GM06990 (cell line): ENCODE results near the gene CBR4.

Experiments used
- DNase-seq: peaks from one replicate; pipeline ENCODE4 v3.0.0-alpha.2; 2011; ENCODE audit not compliant: insufficient read length; ENCODE audit errors: extremely low read depth
- H3K27me3 ChIP-seq: replicated peaks from 2 replicates; pipeline ENCODE4 v1.6.0; 2011; ENCODE audit warnings: low read length; ENCODE audit not compliant: control insufficient read depth, insufficient read depth
- H3K36me3 ChIP-seq: 2 replicates; pipeline ENCODE4 v1.5.1; 2011; ENCODE audit warnings: low read length; ENCODE audit not compliant: control insufficient read depth, insufficient read depth
- H3K4me3 ChIP-seq: replicated peaks from 2 replicates; pipeline ENCODE4 v1.5.1; 2011; ENCODE audit warnings: low read depth, mild to moderate bottlenecking, control low read depth, low read length
- CTCF ChIP-seq: IDR thresholded peaks from 2 replicates; pipeline ENCODE4 v1.5.1; 2011; ENCODE audit warnings: low read length, control low read depth, mild to moderate bottlenecking, inconsistent platforms; ENCODE audit not compliant: insufficient read depth, poor library complexity, severe bottlenecking

The CBR4 gene

GRCh38 chr4:169030562-169030982 lies 20.5 kb upstream of the CBR4 start:
- TF ChIP-seq CTCF, result no peak
- Histone ChIP-seq H3K4me3 (no peak overlapping the region), H3K36me3 (no peaks in the 10 kb centered on the region), H3K27me3 (no peaks in the 10 kb centered on the region)
- no peak for DNase-seq

GRCh38 chr4:169029947-169030346 lies 19.9 kb upstream of the CBR4 start:
- no peak for TF ChIP-seq CTCF
- Histone ChIP-seq H3K27me3 (no peaks in the 10 kb centered on the region), H3K36me3 (no peaks in the 10 kb centered on the region), H3K4me3 (no peak overlapping the region)
- no peak for DNase-seq

- DNase-seq, result no peak
- no peak overlapping the region for H3K4me3 ChIP-seq
- no peak for TF ChIP-seq CTCF
- no peaks in the 10 kb centered on the region for H3K36me3 ChIP-seq
- H3K27me3 ChIP-seq, result no peaks in the 10 kb centered on the region
Measured at GRCh38 chr4:169027663-169028062, 17.6 kb upstream of the CBR4 start.

- no peak for DNase-seq
- TF ChIP-seq CTCF, result no peak
- H3K36me3 ChIP-seq, result no peaks in the 10 kb centered on the region
- no peaks in the 10 kb centered on the region for H3K27me3 ChIP-seq
- H3K4me3 ChIP-seq, result no peak overlapping the region
Measured at GRCh38 chr4:169025184-169025583, 15.1 kb upstream of the CBR4 start.

- H3K4me3 ChIP-seq, result no peak overlapping the region
- no peaks in the 10 kb centered on the region for H3K27me3 ChIP-seq
- TF ChIP-seq CTCF, result peak; percentile 72
- H3K36me3 ChIP-seq, result no peaks in the 10 kb centered on the region
- no peak for DNase-seq
Measured at GRCh38 chr4:169024762-169025161, 14.7 kb upstream of the CBR4 start.

GRCh38 chr4:169018406-169018805 lies 8.4 kb upstream of the CBR4 start:
- no peak for TF ChIP-seq CTCF
- DNase-seq, result no peak

More at GRCh38 chr4:169018406-169018805, 8.4 kb upstream of the CBR4 start:
- no peaks in the 10 kb centered on the region for H3K36me3 ChIP-seq
- no peaks in the 10 kb centered on the region for H3K27me3 ChIP-seq
- H3K4me3 ChIP-seq, result no peak overlapping the region
